GM12872 (cell line): ENCODE data around the gene ITIH2.

Experiments
- TF ChIP-seq, protein P1 (sequence below): IDR thresholded peaks from 3 replicates; pipeline ENCODE4 v1.5.1; 2011; ENCODE audit warnings: low read depth, mild to moderate bottlenecking, low read length, moderate library complexity; ENCODE audit not compliant: insufficient read depth

The ITIH2 gene

GRCh38 chr10:7667262-7668141, 35.6 kb upstream of the ITIH2 start:
- TF ChIP-seq, protein P1, sequence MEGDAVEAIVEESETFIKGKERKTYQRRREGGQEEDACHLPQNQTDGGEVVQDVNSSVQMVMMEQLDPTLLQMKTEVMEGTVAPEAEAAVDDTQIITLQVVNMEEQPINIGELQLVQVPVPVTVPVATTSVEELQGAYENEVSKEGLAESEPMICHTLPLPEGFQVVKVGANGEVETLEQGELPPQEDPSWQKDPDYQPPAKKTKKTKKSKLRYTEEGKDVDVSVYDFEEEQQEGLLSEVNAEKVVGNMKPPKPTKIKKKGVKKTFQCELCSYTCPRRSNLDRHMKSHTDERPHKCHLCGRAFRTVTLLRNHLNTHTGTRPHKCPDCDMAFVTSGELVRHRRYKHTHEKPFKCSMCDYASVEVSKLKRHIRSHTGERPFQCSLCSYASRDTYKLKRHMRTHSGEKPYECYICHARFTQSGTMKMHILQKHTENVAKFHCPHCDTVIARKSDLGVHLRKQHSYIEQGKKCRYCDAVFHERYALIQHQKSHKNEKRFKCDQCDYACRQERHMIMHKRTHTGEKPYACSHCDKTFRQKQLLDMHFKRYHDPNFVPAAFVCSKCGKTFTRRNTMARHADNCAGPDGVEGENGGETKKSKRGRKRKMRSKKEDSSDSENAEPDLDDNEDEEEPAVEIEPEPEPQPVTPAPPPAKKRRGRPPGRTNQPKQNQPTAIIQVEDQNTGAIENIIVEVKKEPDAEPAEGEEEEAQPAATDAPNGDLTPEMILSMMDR: no peak

DNA sequence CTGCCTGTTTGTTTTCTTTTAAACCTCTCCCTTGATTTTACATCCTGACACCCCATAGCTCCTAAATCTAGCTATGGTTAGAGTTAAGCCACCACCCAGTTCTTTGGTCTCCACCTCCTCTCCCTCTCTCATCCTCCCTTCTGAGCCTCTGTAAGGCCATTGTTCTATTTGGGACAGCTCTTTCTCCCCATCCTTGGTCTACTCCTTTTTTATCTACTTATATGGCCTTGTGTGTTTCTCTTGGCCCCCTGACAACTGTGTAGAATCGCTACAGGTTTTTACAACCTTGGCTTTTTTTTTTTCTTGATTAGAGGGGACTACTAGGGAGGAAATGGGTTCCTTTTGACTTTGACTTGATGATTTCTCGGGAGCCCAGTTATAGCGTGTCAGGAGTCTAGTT, 33.0 kb upstream of the ITIH2 start:
- TF ChIP-seq, protein P1: no peak

DNA sequence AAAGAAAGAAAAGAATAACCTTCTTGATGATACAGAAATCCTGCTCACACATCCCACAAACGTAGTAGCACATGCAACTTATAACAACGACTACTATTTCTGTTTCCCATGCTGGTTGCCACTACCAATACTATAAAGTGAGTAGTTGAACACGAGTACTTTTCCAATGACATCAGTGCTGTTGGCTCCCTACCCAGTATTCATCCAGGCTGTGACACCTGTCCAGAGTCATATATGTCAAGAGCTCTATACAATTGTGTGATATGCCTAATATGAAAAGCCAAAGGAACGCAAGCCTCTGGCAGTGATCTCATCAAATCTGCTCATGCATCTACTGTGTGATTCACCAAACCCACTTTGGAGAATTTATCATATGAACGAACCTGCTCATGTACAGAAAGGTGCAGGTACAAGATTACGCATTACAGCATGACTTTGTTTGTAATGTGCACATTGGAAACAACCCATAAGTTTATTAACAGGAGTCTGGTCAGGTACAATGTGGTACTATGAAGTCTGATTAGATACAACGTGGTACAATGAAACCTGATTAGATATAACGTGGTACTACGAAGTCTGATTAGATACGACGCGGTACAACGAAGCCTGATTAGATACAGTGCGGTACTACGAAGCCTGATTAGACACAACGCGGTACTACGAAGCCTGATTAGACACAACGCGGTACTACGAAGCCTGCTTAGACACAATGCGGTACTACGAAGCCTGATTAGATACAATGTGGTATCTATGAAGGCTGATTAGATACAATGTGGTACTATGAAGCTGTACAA, 30.6 kb upstream of the ITIH2 start:
- TF ChIP-seq, protein P1: no peak

GRCh38 chr10:7679256-7679655, 23.9 kb upstream of the ITIH2 start:
- TF ChIP-seq, protein P1: no peak

- TF ChIP-seq, protein P1: no peak
Observed at GRCh38 chr10:7686351-7687171, 16.6 kb upstream of the ITIH2 start.

- TF ChIP-seq, protein P1: peak; percentile 85
Observed at GRCh38 chr10:7687228-7687907, 15.7 kb upstream of the ITIH2 start.
